Keratinocyte (primary cell): ENCODE measurements around the gene GPX3. TPM values are rescaled to one million over a fixed set of nuclear protein-coding genes. Genes with fewer than 3 reads are reported as not detected.

Source experiments
- DNase-seq: peaks from one replicate; pipeline ENCODE4 v3.0.0-alpha.2; 2011; ENCODE audit warnings: low read depth, missing footprints, low spot score
- FAIRE-seq: peaks from 2 replicates; lab custom pipeline; 2011; peaks lifted over from hg19 to GRCh38; lab: Jason Lieb, UNC
- H2AFZ ChIP-seq: 2 replicates; pipeline ENCODE4 v1.6.0; 2012; ENCODE audit warnings: low read length, control low read depth, inconsistent platforms; ENCODE audit not compliant: control insufficient read depth
- H3K27ac ChIP-seq: 2 replicates; pipeline ENCODE4 v1.5.1; 2011; ENCODE audit warnings: low read length; ENCODE audit not compliant: control insufficient read depth, insufficient read depth
- H3K27me3 ChIP-seq: 3 replicates; pipeline ENCODE4 v1.6.0; 2011; ENCODE audit warnings: low read length; ENCODE audit not compliant: control insufficient read depth, insufficient read depth; ENCODE audit errors: extremely low read depth
- H3K36me3 ChIP-seq, 2 experiments: 2 replicates in 1 of 2; 3 replicates in 1 of 2; pipeline ENCODE4 v1.5.1; 2011; ENCODE audit warnings: low read length in 2 of 2, mild to moderate bottlenecking in 1 of 2; ENCODE audit not compliant: control insufficient read depth in 2 of 2, insufficient read depth in 2 of 2; ENCODE audit errors: extremely low read depth in 1 of 2
- H3K4me1 ChIP-seq: 3 replicates; pipeline ENCODE4 v1.5.1; 2011; ENCODE audit warnings: low read length; ENCODE audit not compliant: control insufficient read depth, insufficient read depth; ENCODE audit errors: extremely low read depth
- H3K4me2 ChIP-seq: 3 replicates; pipeline ENCODE4 v1.6.0; 2011; ENCODE audit warnings: low read depth, low read length; ENCODE audit not compliant: control insufficient read depth, insufficient read depth; ENCODE audit errors: extremely low read depth
- H3K4me3 ChIP-seq, 3 experiments: fragments of 200-600 bp in 1 of 3; sonication (generic) in 1 of 3; 2 replicates in 2 of 3; 3 replicates in 1 of 3; pipeline ENCODE4 v1.5.1; 2011 to 2016; ENCODE audit warnings: low read length in 3 of 3, mild to moderate bottlenecking in 3 of 3, control low read depth in 2 of 3, inconsistent platforms in 1 of 3, low read depth in 1 of 3, mixed read lengths in 1 of 3, mixed run types in 1 of 3, moderate library complexity in 1 of 3; ENCODE audit not compliant: control insufficient read depth in 2 of 3, insufficient read depth in 2 of 3; ENCODE audit errors: extremely low read depth in 1 of 3
- H3K79me2 ChIP-seq: 2 replicates; pipeline ENCODE4 v1.6.0; 2012; ENCODE audit warnings: low read length; ENCODE audit not compliant: control insufficient read depth, insufficient read depth
- H3K9ac ChIP-seq: 3 replicates; pipeline ENCODE4 v1.6.0; 2011; ENCODE audit warnings: low read length; ENCODE audit not compliant: control insufficient read depth, insufficient read depth; ENCODE audit errors: extremely low read depth
- H3K9me1 ChIP-seq: 3 replicates; pipeline ENCODE4 v1.6.0; 2011; ENCODE audit warnings: low read length; ENCODE audit not compliant: control insufficient read depth, insufficient read depth; ENCODE audit errors: extremely low read depth
- H3K9me3 ChIP-seq: 2 replicates; pipeline ENCODE4 v1.5.1; 2012; ENCODE audit warnings: low read depth, low read length; ENCODE audit not compliant: control insufficient read depth
- H4K20me1 ChIP-seq: 3 replicates; pipeline ENCODE4 v1.6.0; 2011; ENCODE audit warnings: low read length; ENCODE audit not compliant: control insufficient read depth, insufficient read depth; ENCODE audit errors: extremely low read depth
- CTCF ChIP-seq, 3 experiments: IDR thresholded peaks in 1 of 3; conservative IDR thresholded peaks in 1 of 3; optimal IDR thresholded peaks in 1 of 3; 2 replicates in 2 of 3; 3 replicates in 1 of 3; pipeline versions ENCODE3 to v1.5.1; 2011; ENCODE audit warnings: low read length in 3 of 3, mild to moderate bottlenecking in 3 of 3, moderate library complexity in 2 of 3, control low read depth in 1 of 3, inconsistent platforms in 1 of 3; ENCODE audit not compliant: insufficient read depth in 2 of 3; ENCODE audit errors: extremely low read depth in 1 of 3
- EZH2 ChIP-seq: IDR thresholded peaks from one replicate; pipeline ENCODE4 v1.6.1; 2012; ENCODE audit warnings: inconsistent platforms, mild to moderate bottlenecking, low read length, moderate library complexity
- dilution Hi-C: fragments of 300-500 bp; cut with MboI; formaldehyde crosslinking; loops from one replicate; pipeline ENCODE4 v1.7.0; 2020; ENCODE audit warnings: low sequenced_read_pairs; ENCODE audit not compliant: extremely low pct_ligation_motif_present
- polyA plus RNA-seq, 5 experiments: library from polyadenylated mRNA; depleted of rRNA in 3 of 5; stranded (reverse) in 3 of 5; stranded (forward) in 1 of 5; unstranded in 1 of 5; fragments of >200 nt; gene quantifications; 1 replicate in 1 of 5; 2 replicates in 3 of 5; 3 replicates in 1 of 5; pipeline versions ENCODE4 v1.2.1 to v1.2.3, GENCODE V29; 2011 to 2012; ENCODE audit warnings: missing spikeins in 2 of 5, low read depth in 1 of 5, low replicate concordance in 1 of 5

GPX3 gene
- polyA plus RNA-seq, 1 donor (not counting 4 experiments of a cell fraction or from before 2014, with no cell fraction given) = 120 TPM

- FAIRE-seq (no peak), DNase-seq (no peak)
- dilution Hi-C loops = no loop called here
- H3K79me2 ChIP-seq = peaks cover 73% of the 10 kb centered on the region
- no peaks in the 10 kb centered on the region for H4K20me1 ChIP-seq
- H3K27ac ChIP-seq = peak overlapping the region; percentile 82
- H2AFZ ChIP-seq = no peak overlapping the region
- peaks cover 56% of the 10 kb centered on the region for H3K4me1 ChIP-seq
- H3K27me3 ChIP-seq = no peaks in the 10 kb centered on the region
- peak overlapping the region; percentile 61 for H3K9ac ChIP-seq
- peak overlapping the region; percentile 63 for H3K4me2 ChIP-seq
- H3K9me3 ChIP-seq = peaks cover 2% of the 10 kb centered on the region
- no peak overlapping the region for H3K4me3 ChIP-seq
- TF ChIP-seq CTCF (optimal IDR thresholded peaks at IDR 0.05 in 1 of 3, IDR thresholded peaks at IDR 0.05 in 1 of 3, conservative IDR thresholded peaks at IDR 0.05 in 1 of 3; ENCODE audit: extremely low read depth in 1 of 3, insufficient read depth in 2 of 3, low read length in 3 of 3) = peak in 1 of 3 experiments; percentile 9
- no peak for TF ChIP-seq EZH2
- H3K9me1 ChIP-seq = peaks cover 2% of the 10 kb centered on the region
- peaks cover 11 to 20% of the 10 kb centered on the region in 2 experiments for H3K36me3 ChIP-seq
Observed at GRCh38 chr5:151076616-151077015, 56.2 kb downstream of the GPX3 start.

GRCh38 chr5:151077419-151077818 is 57.0 kb downstream of the GPX3 start:
- H4K20me1 ChIP-seq = no peaks in the 10 kb centered on the region
- DNase-seq = no peak
- peaks cover 55% of the 10 kb centered on the region for H3K4me1 ChIP-seq
- FAIRE-seq = no peak
- H3K27me3 ChIP-seq = no peaks in the 10 kb centered on the region
- H3K9me3 ChIP-seq = peaks cover 2% of the 10 kb centered on the region
- H3K9ac ChIP-seq = no peak overlapping the region
- H3K9me1 ChIP-seq = peaks cover 2% of the 10 kb centered on the region
- peaks cover 66% of the 10 kb centered on the region for H3K79me2 ChIP-seq
- H3K4me2 ChIP-seq = no peak overlapping the region
- H3K27ac ChIP-seq = peak overlapping the region; percentile 82
- H2AFZ ChIP-seq = no peak overlapping the region
- peaks cover 11 to 20% of the 10 kb centered on the region in 2 experiments for H3K36me3 ChIP-seq
- TF ChIP-seq CTCF (optimal IDR thresholded peaks at IDR 0.05 in 1 of 3, IDR thresholded peaks at IDR 0.05 in 1 of 3, conservative IDR thresholded peaks at IDR 0.05 in 1 of 3; ENCODE audit: extremely low read depth in 1 of 3, insufficient read depth in 2 of 3, low read length in 3 of 3) (no peak), EZH2 (no peak)
- dilution Hi-C loops = no loop called here
- H3K4me3 ChIP-seq = no peak overlapping the region
